Esophagus muscularis mucosa (tissue), 4 donors: Measurements from ENCODE around the gene ADGRA3. TPM values are rescaled to one million over a fixed set of nuclear protein-coding genes. Genes with fewer than 3 reads are reported as not detected.

ENCODE experiments used
- DNase-seq: peaks from one replicate; pipeline ENCODE4 v3.0.0-alpha.2; 2017; ENCODE audit errors: extremely low spot score
- H3K27ac ChIP-seq, 4 donors: fragments of 200-600 bp; sonication (generic); replicated peaks in 1 of 4; 1 replicate in 3 of 4; 2 replicates in 1 of 4; pipeline ENCODE4 v1.5.1; 2016 to 2019; ENCODE audit warnings: mild to moderate bottlenecking in 1 of 4
- H3K27me3 ChIP-seq, 4 donors: fragments of 200-600 bp; sonication (generic); one replicate each; pipeline versions ENCODE4 v1.5.1 to v1.6.0; 2016 to 2019
- H3K36me3 ChIP-seq, 4 donors: fragments of 200-600 bp; sonication (generic); one replicate each; pipeline ENCODE4 v1.5.1; 2016 to 2019
- H3K4me1 ChIP-seq, 4 donors: fragments of 200-600 bp; sonication (generic); one replicate each; pipeline ENCODE4 v1.5.1; 2016 to 2019
- H3K4me3 ChIP-seq, 4 donors: fragments of 200-600 bp; sonication (generic); 1 replicate in 2 of 4; 2 replicates in 2 of 4; pipeline ENCODE4 v1.5.1; 2016 to 2019; ENCODE audit warnings: mild to moderate bottlenecking in 4 of 4, moderate library complexity in 1 of 4
- H3K9me3 ChIP-seq, 4 donors: fragments of 200-600 bp; sonication (generic); 1 replicate in 3 of 4; 2 replicates in 1 of 4; pipeline ENCODE4 v1.5.1; 2016 to 2019
- EP300 ChIP-seq: sonication (generic); formaldehyde crosslinking; IDR thresholded peaks from one replicate; pipeline ENCODE4 v1.6.1; 2017; ENCODE audit warnings: antibody characterized with exemption
- POLR2A ChIP-seq: fragments of 450-650 bp; IDR thresholded peaks from one replicate; pipeline ENCODE4 v1.6.1; 2017; ENCODE audit warnings: antibody characterized with exemption, moderate library complexity, mild to moderate bottlenecking, low read depth
- POLR2AphosphoS5 ChIP-seq, 2 donors: sonication (generic); formaldehyde crosslinking; IDR thresholded peaks; one replicate each; pipeline ENCODE4 v1.6.1; 2017; ENCODE audit warnings: antibody characterized with exemption in 2 of 2
- WGBS: methylation state at CpG from one replicate; pipeline ENCODE4 v1.1.5; 2018; 5-methylcytosine and 5-hydroxymethylcytosine counted together
- intact Hi-C: fragments of 100-400 bp; cut with DNase I; formaldehyde crosslinking; loops from one replicate; pipeline ENCODE4 v1.15.1; 2023
- total RNA-seq, 4 donors: library from RNA; depleted of rRNA; stranded (reverse); fragments of >200 nt; gene quantifications; one replicate each; pipeline versions ENCODE4 v1.1.0 to v1.2.1, GENCODE V29; 2016
- TF ChIP-seq, protein P1 (sequence below), 3 experiments: fragments of 200-600 bp in 2 of 3; fragments of 450-650 bp in 1 of 3; sonication (generic) in 2 of 3; IDR thresholded peaks; one replicate each; pipeline ENCODE4 v1.5.1; 2017 to 2019; ENCODE audit warnings: antibody characterized with exemption in 3 of 3, mild to moderate bottlenecking in 2 of 3, moderate library complexity in 1 of 3

ADGRA3 gene
- total RNA-seq, 4 donors from 2014 or later, result 24.9 to 41.0 (median 35.3) TPM

DNA sequence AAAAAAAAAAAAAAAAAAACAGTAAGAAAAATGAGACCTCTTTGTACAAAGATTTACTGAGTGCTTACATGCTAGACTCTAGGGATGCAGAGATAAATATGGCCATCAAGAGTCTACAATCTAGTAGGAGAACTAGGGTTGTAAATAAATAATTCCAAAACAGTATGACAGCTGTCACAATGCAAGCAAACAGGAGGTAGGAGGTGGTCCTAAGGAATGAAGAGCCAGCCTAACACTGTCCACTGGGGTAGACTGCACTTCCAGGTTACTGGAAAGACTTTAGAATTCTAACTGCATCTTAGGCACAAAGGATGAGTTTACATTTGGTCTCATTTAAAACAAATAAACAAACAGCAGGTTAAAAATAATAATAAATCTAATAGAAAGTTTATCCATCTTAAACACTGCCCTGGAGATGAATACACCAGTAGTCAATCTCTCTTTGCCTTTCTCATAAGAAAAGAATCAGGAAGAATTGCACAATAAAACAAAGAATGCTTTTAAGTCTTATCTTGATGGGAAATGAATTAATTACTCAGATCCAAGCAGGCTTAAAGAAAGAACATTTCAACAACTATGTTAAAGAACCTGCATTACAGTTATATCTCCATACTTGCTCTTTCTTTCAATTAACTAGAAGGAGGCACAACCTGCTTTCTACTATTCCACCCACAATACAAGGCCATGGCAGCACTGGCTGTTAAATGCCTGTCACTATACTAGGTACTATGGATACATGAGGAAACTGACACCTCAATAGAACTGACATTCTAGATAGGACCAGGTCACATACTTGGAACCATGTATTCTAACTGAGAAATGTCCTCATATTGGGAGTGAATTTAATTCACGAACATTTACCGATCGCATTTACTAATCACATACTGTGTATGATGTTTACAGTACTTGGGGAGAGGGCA lies 12.7 kb downstream of the ADGRA3 start:
- no peaks in the 10 kb centered on the region for H3K27me3 ChIP-seq
- TF ChIP-seq POLR2A, result no peak
- TF ChIP-seq, protein P1, sequence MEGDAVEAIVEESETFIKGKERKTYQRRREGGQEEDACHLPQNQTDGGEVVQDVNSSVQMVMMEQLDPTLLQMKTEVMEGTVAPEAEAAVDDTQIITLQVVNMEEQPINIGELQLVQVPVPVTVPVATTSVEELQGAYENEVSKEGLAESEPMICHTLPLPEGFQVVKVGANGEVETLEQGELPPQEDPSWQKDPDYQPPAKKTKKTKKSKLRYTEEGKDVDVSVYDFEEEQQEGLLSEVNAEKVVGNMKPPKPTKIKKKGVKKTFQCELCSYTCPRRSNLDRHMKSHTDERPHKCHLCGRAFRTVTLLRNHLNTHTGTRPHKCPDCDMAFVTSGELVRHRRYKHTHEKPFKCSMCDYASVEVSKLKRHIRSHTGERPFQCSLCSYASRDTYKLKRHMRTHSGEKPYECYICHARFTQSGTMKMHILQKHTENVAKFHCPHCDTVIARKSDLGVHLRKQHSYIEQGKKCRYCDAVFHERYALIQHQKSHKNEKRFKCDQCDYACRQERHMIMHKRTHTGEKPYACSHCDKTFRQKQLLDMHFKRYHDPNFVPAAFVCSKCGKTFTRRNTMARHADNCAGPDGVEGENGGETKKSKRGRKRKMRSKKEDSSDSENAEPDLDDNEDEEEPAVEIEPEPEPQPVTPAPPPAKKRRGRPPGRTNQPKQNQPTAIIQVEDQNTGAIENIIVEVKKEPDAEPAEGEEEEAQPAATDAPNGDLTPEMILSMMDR (IDR thresholded peaks at IDR 0.05), result no peak
- TF ChIP-seq POLR2AphosphoS5 (IDR thresholded peaks at IDR 0.05), result no peak
- TF ChIP-seq EP300, result no peak
- intact Hi-C loops, result no loop called here
- no peak overlapping the region for H3K27ac ChIP-seq
- H3K9me3 ChIP-seq, result no peaks in the 10 kb centered on the region
- H3K36me3 ChIP-seq, result no peaks in the 10 kb centered on the region
- peak; percentile 21 for DNase-seq
- H3K4me1 ChIP-seq, result peaks cover 24 to 67% (median 45%) of the 10 kb centered on the region in 4 donors
- H3K4me3 ChIP-seq, result no peak overlapping the region
- 97% methylated on average over 3 of the region's 3 CpGs for WGBS

DNA sequence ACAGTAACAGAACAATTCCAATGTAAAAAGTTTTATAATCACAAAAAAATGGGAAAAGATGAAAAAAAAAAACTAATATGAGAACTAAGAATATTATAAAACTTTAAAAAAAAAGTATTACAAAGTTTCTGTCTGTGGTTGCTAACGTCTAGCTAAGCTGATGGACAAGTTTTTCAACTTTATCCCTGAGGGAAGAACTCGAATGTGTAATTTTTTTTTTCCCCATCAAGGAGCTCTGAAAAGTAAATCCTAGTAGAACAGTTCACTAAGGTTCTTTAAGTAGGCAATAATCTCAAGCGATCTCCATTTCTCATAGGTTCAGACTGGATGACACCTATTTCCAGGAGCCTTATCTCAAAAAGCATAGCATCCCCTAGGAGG lies 14.2 kb downstream of the ADGRA3 start:
- WGBS, result 63% methylated on average over 3 of the region's 3 CpGs
- DNase-seq, result peak; percentile 45
- TF ChIP-seq POLR2AphosphoS5 (IDR thresholded peaks at IDR 0.05) (no peak), POLR2A (no peak), EP300 (no peak)
- TF ChIP-seq, protein P1 (IDR thresholded peaks at IDR 0.05), result no peak
- no peak overlapping the region for H3K4me3 ChIP-seq
- peaks cover 24 to 55% (median 40%) of the 10 kb centered on the region in 4 donors for H3K4me1 ChIP-seq
- H3K27me3 ChIP-seq, result no peaks in the 10 kb centered on the region
- H3K9me3 ChIP-seq, result no peaks in the 10 kb centered on the region
- no peaks in the 10 kb centered on the region for H3K36me3 ChIP-seq
- intact Hi-C loops, result no loop called here
- no peak overlapping the region for H3K27ac ChIP-seq

DNA sequence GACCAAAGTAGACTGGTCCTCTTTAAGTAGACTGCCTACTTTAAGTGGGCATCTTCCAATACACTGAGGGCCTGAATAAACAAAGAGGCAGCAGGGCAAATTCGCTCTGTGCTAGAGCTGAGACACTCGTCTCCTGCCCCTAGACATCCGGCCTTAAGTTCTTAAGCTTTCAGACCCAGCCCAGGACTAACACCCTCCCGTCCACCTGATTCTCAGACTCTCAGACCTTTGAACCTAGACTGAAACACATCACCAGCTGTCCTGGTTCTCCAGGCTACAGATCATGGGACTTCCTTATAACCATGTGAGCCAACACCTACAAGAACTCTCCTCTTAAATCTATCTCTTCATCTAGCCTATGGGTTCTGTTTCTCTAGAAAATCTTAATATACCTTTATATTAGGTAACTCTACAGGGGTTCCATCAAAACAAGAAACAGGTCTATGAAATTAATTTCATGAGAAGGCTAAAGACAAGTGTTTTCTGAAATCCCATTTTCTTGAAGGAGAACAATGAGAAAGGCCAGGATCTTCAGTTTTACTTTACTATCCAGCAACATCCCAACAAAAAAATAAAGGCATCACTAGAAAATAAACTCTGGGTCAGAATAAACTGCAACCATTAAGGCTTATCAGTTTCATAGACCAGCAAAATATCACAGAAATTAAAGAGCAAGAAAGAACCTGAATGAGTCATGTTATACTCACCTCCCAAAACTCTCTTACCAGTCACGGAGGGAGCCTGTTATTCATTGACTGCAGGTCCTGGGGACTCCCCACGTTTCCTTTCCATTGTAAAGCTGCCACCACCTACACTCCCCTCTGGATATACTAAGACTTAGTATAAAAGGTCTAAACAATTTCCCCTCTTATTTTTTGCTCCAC lies 14.8 kb downstream of the ADGRA3 start:
- H3K4me1 ChIP-seq, result peaks cover 24 to 56% (median 39%) of the 10 kb centered on the region in 4 donors
- whole genome bisulfite sequencing, result 76% methylated on average over 6 of the region's 6 CpGs

DNA sequence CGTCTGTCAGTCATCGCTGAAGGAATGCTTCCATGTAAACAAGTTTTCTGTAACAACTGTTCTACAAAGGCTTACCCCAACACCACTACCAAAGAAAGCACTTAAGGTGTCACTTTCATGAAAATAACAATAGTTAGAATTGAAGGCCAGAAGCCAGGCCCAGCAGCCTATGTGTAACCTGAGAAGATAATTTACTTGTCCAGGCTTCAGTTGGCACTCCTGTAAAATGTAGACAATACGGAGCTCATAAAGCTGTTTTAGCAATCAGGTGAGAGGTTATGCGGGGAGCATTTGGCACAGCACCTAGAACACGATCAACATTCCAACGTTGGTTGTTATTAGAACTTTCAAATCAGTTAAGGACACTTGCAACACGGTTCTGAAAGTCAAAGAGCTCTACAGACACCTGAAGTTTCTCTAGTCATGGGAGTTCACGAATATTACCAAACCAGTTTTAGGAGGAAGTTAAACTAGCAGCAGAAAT lies 15.7 kb downstream of the ADGRA3 start:
- no peaks in the 10 kb centered on the region for H3K36me3 ChIP-seq
- WGBS, result 63% methylated on average over 8 of the region's 8 CpGs
- H3K27me3 ChIP-seq, result no peaks in the 10 kb centered on the region
- no peak overlapping the region for H3K4me3 ChIP-seq
- H3K27ac ChIP-seq, result peak overlapping the region; percentile 35 to 61 (median 40)
- no peaks in the 10 kb centered on the region for H3K9me3 ChIP-seq
- H3K4me1 ChIP-seq, result peaks cover 24 to 55% (median 37%) of the 10 kb centered on the region in 4 donors
- no peak for TF ChIP-seq POLR2A
- no peak for TF ChIP-seq EP300
- no peak for TF ChIP-seq POLR2AphosphoS5 (IDR thresholded peaks at IDR 0.05)
- TF ChIP-seq, protein P1 (IDR thresholded peaks at IDR 0.05), result no peak
- intact Hi-C loops, result no loop called here
- DNase-seq, result peak; percentile 42

More for the DNA sequence above, 14.8 kb downstream of the ADGRA3 start:
- Histone ChIP-seq H3K4me3 (no peak overlapping the region), H3K27me3 (no peaks in the 10 kb centered on the region), H3K9me3 (no peaks in the 10 kb centered on the region), H3K27ac (peak overlapping the region; percentile 18 to 61 (median 40)), H3K36me3 (no peaks in the 10 kb centered on the region)
- DNase-seq, result peak; percentile 62
- TF ChIP-seq POLR2AphosphoS5 (IDR thresholded peaks at IDR 0.05) (no peak), POLR2A (no peak), EP300 (no peak)
- TF ChIP-seq, protein P1 (IDR thresholded peaks at IDR 0.05), result no peak
- intact Hi-C loops, result no loop called here
